ENCODE measurements around the gene TEX38. TPM values are rescaled to one million over a fixed set of nuclear protein-coding genes. Genes with fewer than 3 reads are reported as not detected.
"Not testable (repeated sequence)": the region's sequence is repeated elsewhere in the genome, so short reads cannot be mapped to it uniquely, and the experiment has no call there.

The TEX38 gene
- total RNA-seq, 2 donors from 2014 or later = not detected

DNA sequence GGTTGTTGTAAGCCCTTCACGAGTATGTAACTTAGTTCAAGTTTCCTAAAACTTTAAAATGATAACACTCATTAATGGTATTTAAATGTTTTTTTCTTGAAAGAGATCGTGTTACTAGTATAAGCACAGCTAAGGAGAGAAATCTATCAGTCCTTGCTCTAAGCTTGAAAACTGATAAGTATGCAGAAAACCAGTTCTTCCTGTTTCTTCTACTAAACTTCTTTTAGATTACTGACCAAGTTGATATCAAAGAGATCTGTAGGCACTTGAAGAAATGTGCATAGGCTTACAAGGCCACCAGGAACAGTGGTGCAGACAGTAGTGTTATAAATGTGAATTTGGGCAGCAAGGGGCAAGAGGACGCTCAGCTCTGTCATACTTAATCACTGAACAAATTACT lies 43.3 kb downstream of the TEX38 start:
- ATAC-seq (ENCODE audit: insufficient number of reproducible peaks, low FRiP score, low read depth) = no peak
- Histone ChIP-seq H3K36me3 (peaks cover 22% of the 10 kb centered on the region), H3K27me3 (replicated peaks; ENCODE audit: insufficient read depth) (no peaks in the 10 kb centered on the region), H3K27ac (no peak overlapping the region), H3K9me3 (no peaks in the 10 kb centered on the region), H3K4me3 (no peak overlapping the region), H3K4me1 (ENCODE audit: control insufficient read depth in 1 of 2, low read depth in 2 of 2) (peaks cover 20 to 26% of the 10 kb centered on the region in 2 donors)
- no peak for DNase-seq (ENCODE audit: low spot score)
- TF ChIP-seq, protein P1, sequence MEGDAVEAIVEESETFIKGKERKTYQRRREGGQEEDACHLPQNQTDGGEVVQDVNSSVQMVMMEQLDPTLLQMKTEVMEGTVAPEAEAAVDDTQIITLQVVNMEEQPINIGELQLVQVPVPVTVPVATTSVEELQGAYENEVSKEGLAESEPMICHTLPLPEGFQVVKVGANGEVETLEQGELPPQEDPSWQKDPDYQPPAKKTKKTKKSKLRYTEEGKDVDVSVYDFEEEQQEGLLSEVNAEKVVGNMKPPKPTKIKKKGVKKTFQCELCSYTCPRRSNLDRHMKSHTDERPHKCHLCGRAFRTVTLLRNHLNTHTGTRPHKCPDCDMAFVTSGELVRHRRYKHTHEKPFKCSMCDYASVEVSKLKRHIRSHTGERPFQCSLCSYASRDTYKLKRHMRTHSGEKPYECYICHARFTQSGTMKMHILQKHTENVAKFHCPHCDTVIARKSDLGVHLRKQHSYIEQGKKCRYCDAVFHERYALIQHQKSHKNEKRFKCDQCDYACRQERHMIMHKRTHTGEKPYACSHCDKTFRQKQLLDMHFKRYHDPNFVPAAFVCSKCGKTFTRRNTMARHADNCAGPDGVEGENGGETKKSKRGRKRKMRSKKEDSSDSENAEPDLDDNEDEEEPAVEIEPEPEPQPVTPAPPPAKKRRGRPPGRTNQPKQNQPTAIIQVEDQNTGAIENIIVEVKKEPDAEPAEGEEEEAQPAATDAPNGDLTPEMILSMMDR (IDR thresholded peaks at IDR 0.05) = no peak

DNA sequence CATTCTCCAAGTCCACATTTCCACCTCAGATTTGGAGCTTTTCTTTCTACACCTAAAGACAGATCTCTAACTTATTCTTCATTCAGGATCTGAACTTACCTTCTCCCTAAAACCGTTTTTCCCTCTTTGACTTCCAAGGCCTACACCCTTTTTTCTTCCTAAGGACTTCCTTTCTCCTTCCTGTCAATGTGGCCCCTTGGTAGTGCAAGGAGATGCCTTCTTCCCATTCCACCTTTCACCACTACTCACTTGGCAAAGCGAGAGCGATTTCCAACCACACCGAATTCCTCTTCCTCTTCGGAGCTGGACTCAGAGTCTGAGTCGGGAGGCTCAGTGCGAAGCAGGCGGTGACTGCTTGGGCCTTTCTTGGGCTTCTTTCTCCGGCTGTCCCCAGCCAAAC lies 46.0 kb downstream of the TEX38 start:
- TF ChIP-seq, protein P1 (IDR thresholded peaks at IDR 0.05) = no peak
- Histone ChIP-seq H3K4me3 (peak overlapping the region; percentile 97), H3K27ac (no peak overlapping the region), H3K27me3 (replicated peaks; ENCODE audit: insufficient read depth) (no peaks in the 10 kb centered on the region), H3K4me1 (ENCODE audit: control insufficient read depth in 1 of 2, low read depth in 2 of 2) (peaks cover 20 to 26% of the 10 kb centered on the region in 2 donors), H3K9me3 (no peaks in the 10 kb centered on the region), H3K36me3 (peaks cover 22% of the 10 kb centered on the region)
- DNase-seq (ENCODE audit: low spot score) = no peak
- ATAC-seq (ENCODE audit: insufficient number of reproducible peaks, low FRiP score, low read depth) = no peak

DNA sequence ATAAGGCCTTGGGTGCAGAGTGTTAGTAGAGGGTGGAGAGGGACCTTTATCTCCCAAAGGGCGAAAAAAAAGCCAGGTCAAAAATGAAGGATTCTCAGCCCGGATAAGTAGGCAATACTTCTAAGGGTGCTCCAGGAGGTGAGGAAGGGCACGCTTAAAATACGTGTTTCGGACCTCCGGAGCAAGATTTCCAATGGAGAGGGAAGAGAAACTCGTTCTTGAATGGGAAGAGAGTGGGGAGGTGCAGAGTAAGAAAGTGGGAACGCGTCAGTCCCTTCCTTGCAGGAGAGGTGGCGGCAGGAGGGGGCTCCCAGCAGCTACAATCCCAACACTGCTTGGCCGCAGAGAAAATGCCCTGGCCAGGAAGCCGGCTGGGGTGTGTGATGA lies 46.7 kb downstream of the TEX38 start:
- Histone ChIP-seq H3K36me3 (peaks cover 17% of the 10 kb centered on the region), H3K27me3 (replicated peaks; ENCODE audit: insufficient read depth) (no peaks in the 10 kb centered on the region), H3K4me1 (ENCODE audit: control insufficient read depth in 1 of 2, low read depth in 2 of 2) (peaks cover 20 to 26% of the 10 kb centered on the region in 2 donors), H3K27ac (peak overlapping the region; percentile 62 to 79), H3K9me3 (no peaks in the 10 kb centered on the region), H3K4me3 (peak overlapping the region; percentile 97)
- DNase-seq (ENCODE audit: low spot score) (no peak), ATAC-seq (ENCODE audit: insufficient number of reproducible peaks, low FRiP score, low read depth) (no peak)
- TF ChIP-seq, protein P1 (IDR thresholded peaks at IDR 0.05) = no peak

DNA sequence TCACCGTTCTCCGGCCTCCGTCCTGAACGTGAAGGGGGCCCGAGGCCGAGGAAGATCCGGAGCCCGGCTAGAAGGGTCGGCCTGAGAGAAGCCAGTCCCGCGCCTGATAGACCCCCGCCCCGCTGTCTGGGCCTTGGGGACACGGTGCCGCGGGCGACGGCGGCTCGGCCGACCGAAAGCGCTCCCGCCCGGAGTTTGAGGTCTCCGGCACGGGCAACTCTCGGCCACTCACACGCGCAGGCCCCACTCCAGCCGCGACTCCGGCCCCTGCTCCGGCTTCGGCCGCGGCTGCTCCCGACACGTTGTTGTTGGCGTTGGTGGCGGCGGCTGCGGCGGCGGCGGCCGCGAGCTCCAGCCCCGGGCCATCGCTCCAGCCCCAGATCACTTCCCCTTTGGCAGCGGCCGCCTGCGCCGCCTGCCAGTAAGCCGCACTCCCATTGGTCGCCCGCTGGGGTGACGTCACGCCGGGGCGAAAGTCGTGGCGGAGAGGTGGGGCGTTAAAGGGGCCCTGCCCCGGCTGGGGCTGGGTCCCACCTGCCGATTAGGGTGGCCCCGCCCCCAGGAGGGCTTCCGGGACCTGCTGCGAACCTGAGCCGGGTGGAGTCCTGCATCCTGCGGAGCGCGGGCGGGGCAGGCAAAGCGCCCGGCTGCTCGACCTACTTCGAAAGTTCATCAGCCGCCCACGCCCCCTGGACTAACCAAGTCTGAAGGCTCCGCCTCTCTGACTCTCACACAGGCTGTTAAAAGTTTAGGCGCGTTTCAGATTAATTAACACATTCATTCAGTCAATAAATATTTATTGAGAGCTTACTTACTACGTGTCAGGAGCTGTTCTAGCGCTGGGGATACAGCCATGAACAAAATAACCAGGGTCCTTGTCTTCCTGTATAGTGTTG lies 47.3 kb downstream of the TEX38 start, which contains the start of gene EFCAB14:
EFCAB14 (minus strand) TSS at position 388 of the 896 bp plus-strand sequence. CDS start 1,027 bp downstream, outside the sequence.
- peaks cover 11% of the 10 kb centered on the region for H3K36me3 ChIP-seq
- H3K9me3 ChIP-seq = no peaks in the 10 kb centered on the region
- H3K27ac ChIP-seq = peak within 1 kb of the TSS; percentile 62 to 79
- H3K4me1 ChIP-seq (ENCODE audit: control insufficient read depth in 1 of 2, low read depth in 2 of 2) = peaks cover 20 to 26% of the 10 kb centered on the region in 2 donors
- ATAC-seq (ENCODE audit: insufficient number of reproducible peaks, low FRiP score, low read depth) (peak; percentile 97), DNase-seq (ENCODE audit: low spot score) (peak; percentile 65)
- no peaks in the 10 kb centered on the region for H3K27me3 ChIP-seq (replicated peaks; ENCODE audit: insufficient read depth)
- TF ChIP-seq, protein P1 (IDR thresholded peaks at IDR 0.05) = no peak
- H3K4me3 ChIP-seq = peak within 1 kb of the TSS; percentile 97

DNA sequence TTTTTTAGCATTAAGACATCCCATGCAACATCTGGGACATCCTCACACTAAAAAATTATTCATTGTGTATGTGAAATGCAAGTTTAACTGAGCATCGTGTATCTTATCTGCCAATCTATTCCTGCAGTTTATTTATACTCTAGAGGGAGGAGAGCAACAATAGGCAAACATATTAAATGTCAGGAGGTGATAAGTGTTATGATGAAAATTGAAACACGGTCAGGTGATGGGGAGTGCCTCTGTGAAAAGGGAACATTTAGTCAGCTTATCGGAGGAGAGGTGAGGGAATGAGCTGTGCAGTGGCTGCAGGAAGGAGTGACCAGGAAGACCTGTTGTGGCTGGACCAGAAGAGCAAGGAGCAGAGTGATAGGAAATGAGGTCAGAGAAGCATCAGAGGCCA lies 48.0 kb downstream of the TEX38 start:
- H3K27me3 ChIP-seq (replicated peaks; ENCODE audit: insufficient read depth) = no peaks in the 10 kb centered on the region
- TF ChIP-seq, protein P1 (IDR thresholded peaks at IDR 0.05) = no peak
- DNase-seq (ENCODE audit: low spot score) = no peak
- peak overlapping the region; percentile 97 for H3K4me3 ChIP-seq
- H3K9me3 ChIP-seq = no peaks in the 10 kb centered on the region
- H3K4me1 ChIP-seq (ENCODE audit: control insufficient read depth in 1 of 2, low read depth in 2 of 2) = peaks cover 20 to 26% of the 10 kb centered on the region in 2 donors
- H3K27ac ChIP-seq = peak overlapping the region; percentile 62 to 79
- peaks cover 10% of the 10 kb centered on the region for H3K36me3 ChIP-seq
- no peak for ATAC-seq (ENCODE audit: insufficient number of reproducible peaks, low FRiP score, low read depth)

DNA sequence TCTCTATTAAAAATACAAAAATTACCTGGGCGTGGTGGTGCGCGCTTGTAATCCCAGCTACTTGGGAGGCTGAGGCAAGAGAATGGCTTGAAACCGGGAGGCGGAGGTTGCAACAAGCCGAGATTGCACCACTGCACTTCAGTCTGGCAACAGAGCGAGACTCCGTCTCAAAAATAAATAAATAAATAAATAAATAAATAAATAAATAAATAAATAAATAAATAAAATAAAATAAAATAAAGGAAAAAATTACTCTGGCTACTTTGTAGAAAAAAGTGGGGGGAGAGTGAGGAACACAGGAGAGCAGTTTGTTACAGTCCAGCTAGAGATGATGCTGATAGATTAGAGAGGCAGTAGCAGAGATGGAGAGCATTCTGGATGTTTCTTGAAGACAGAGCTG lies 48.7 kb downstream of the TEX38 start:
- not testable (repeated sequence) for H3K27me3 ChIP-seq (replicated peaks; ENCODE audit: insufficient read depth); DNase-seq (ENCODE audit: low spot score); H3K27ac ChIP-seq; H3K4me3 ChIP-seq; H3K9me3 ChIP-seq; H3K36me3 ChIP-seq; ATAC-seq (ENCODE audit: insufficient number of reproducible peaks, low FRiP score, low read depth)
- H3K4me1 ChIP-seq (ENCODE audit: control insufficient read depth in 1 of 2, low read depth in 2 of 2) = peaks cover 20 to 26% of the 10 kb centered on the region in 2 donors

All from thoracic aorta (tissue), 2 donors.